ENCODE measurements around the gene VAMP5.

- TF ChIP-seq CTCF (conservative IDR thresholded peaks at IDR 0.05; ENCODE audit: low read length) (no peak), EZH2phosphoT487 (IDR thresholded peaks at IDR 0.05; ENCODE audit: borderline replicate concordance) (no peak)
Observed at GRCh38 chr2:85566265-85566664, 18.0 kb upstream of the VAMP5 start.
